ENCODE measurements around the gene BRIX1. TPM values are rescaled to one million over a fixed set of nuclear protein-coding genes. Genes with fewer than 3 reads are reported as not detected.

Gene BRIX1
- total RNA-seq, 6 experiments from 2014 or later: 49.3 to 60.4 (median 55.0) TPM

Other genes starting within 250 kb of the BRIX1 start
- not detected for gene TTC23L, start 76.5 kb upstream of the BRIX1 start, total RNA-seq (2021; fragmentation: NEBNext Ultra II Directional; extraction: Animal tissue kit (Norgen Biotek cat#: 25700))
- 10 to 100 TPM; 32.7 to 39.3 (median 35.0) TPM for gene RAD1, start 207 bp upstream of the BRIX1 start, total RNA-seq (2021; fragmentation: NEBNext Ultra II Directional; extraction: Animal tissue kit (Norgen Biotek cat#: 25700))
- 10 to 100 TPM; 38.2 to 46.8 (median 45.9) TPM for gene DNAJC21, start 13.8 kb downstream of the BRIX1 start, total RNA-seq (2021; fragmentation: NEBNext Ultra II Directional; extraction: Animal tissue kit (Norgen Biotek cat#: 25700))
- not detected for gene AGXT2, start 132.2 kb downstream of the BRIX1 start, total RNA-seq (2021; fragmentation: NEBNext Ultra II Directional; extraction: Animal tissue kit (Norgen Biotek cat#: 25700))

Measured in HFFc6 (cell line).